Uterus (tissue), 4 donors: ENCODE data around the gene HLA-DOA. TPM values are rescaled to one million over a fixed set of nuclear protein-coding genes. Genes with fewer than 3 reads are reported as not detected.

Source experiments
- DNase-seq, 2 donors: peaks; one replicate each; pipeline ENCODE4 v3.0.0-alpha.2; 2019 to 2020
- H3K27ac ChIP-seq, 2 donors: fragments of 200-600 bp; sonication (generic); 1 replicate in 1 of 2; 2 replicates in 1 of 2; pipeline ENCODE4 v1.5.1; 2016 to 2018
- H3K27me3 ChIP-seq, 2 donors: fragments of 200-600 bp; sonication (generic); one replicate each; pipeline ENCODE4 v1.5.1; 2018 to 2019; ENCODE audit warnings: control low read depth in 1 of 2
- H3K36me3 ChIP-seq, 2 donors: fragments of 200-600 bp; sonication (generic); one replicate each; pipeline ENCODE4 v1.5.1; 2019; ENCODE audit warnings: control low read depth in 1 of 2
- H3K4me1 ChIP-seq, 2 donors: fragments of 200-600 bp; sonication (generic); one replicate each; pipeline ENCODE4 v1.5.1; 2018 to 2019; ENCODE audit warnings: control low read depth in 1 of 2
- H3K4me3 ChIP-seq, 2 donors: fragments of 200-600 bp; sonication (generic); 1 replicate in 1 of 2; 2 replicates in 1 of 2; pipeline ENCODE4 v1.5.1; 2018 to 2019; ENCODE audit warnings: mild to moderate bottlenecking in 1 of 2
- H3K9me3 ChIP-seq, 2 donors: fragments of 200-600 bp; sonication (generic); one replicate each; pipeline ENCODE4 v1.5.1; 2019; ENCODE audit warnings: control low read depth in 1 of 2
- POLR2A ChIP-seq, 2 donors: fragments of 450-650 bp; IDR thresholded peaks; one replicate each; pipeline ENCODE4 v1.6.1; 2016; ENCODE audit warnings: antibody characterized with exemption in 2 of 2, mild to moderate bottlenecking in 1 of 2, moderate library complexity in 1 of 2
- intact Hi-C: fragments of 100-400 bp; cut with DNase I; formaldehyde crosslinking; loops from one replicate; pipeline ENCODE4 v1.15.1; 2023; ENCODE audit warnings: low total_unique reads
- total RNA-seq, 4 donors: library from RNA; depleted of rRNA in 3 of 4; stranded (reverse); fragments of >200 nt in 3 of 4; gene quantifications; one replicate each; pipeline versions ENCODE4 v1.1.0 to v1.2.4, GENCODE V29; 2014 to 2023
- TF ChIP-seq, protein P1 (sequence below), 4 experiments: fragments of 200-600 bp in 2 of 4; fragments of 450-650 bp in 2 of 4; sonication (generic) in 2 of 4; IDR thresholded peaks; one replicate each; pipeline ENCODE4 v1.5.1; 2016 to 2019; ENCODE audit warnings: antibody characterized with exemption in 4 of 4, mild to moderate bottlenecking in 2 of 4, moderate library complexity in 1 of 4
- donor health status: DM: yes; HTN: yes; CAD: no.

HLA-DOA gene
- total RNA-seq, 4 donors from 2014 or later: 8.2 to 34.1 (median 18.4) TPM

DNA sequence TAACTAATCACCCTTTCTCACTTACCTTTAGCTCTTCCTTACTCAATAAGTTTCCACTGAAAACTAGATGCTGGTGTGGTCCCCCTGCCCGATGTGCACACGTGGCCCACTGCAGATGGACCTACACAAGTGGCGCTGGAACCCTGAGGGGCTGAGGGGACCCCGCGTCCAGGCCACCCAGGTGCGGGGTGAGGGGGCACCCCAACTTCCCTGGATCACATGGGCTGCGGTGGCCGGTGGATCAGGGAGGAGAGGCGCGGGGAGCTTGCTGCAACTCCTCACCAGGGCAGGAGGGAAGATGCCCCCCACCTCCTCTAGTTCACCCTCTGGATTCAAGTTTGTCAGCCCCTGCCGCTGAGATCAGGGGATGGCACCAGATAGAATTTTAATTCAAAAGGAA is 12.5 kb upstream of the HLA-DOA start:
- H3K27me3 ChIP-seq: no peaks in the 10 kb centered on the region
- no peaks in the 10 kb centered on the region for H3K4me1 ChIP-seq
- no peak overlapping the region for H3K4me3 ChIP-seq
- TF ChIP-seq, protein P1, sequence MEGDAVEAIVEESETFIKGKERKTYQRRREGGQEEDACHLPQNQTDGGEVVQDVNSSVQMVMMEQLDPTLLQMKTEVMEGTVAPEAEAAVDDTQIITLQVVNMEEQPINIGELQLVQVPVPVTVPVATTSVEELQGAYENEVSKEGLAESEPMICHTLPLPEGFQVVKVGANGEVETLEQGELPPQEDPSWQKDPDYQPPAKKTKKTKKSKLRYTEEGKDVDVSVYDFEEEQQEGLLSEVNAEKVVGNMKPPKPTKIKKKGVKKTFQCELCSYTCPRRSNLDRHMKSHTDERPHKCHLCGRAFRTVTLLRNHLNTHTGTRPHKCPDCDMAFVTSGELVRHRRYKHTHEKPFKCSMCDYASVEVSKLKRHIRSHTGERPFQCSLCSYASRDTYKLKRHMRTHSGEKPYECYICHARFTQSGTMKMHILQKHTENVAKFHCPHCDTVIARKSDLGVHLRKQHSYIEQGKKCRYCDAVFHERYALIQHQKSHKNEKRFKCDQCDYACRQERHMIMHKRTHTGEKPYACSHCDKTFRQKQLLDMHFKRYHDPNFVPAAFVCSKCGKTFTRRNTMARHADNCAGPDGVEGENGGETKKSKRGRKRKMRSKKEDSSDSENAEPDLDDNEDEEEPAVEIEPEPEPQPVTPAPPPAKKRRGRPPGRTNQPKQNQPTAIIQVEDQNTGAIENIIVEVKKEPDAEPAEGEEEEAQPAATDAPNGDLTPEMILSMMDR (IDR thresholded peaks at IDR 0.05): no peak
- TF ChIP-seq POLR2A (IDR thresholded peaks at IDR 0.05): no peak
- H3K36me3 ChIP-seq: no peaks in the 10 kb centered on the region
- intact Hi-C loops: no loop called here
- H3K9me3 ChIP-seq: no peaks in the 10 kb centered on the region
- no peak for DNase-seq
- H3K27ac ChIP-seq: no peak overlapping the region

- no peaks in the 10 kb centered on the region for H3K9me3 ChIP-seq
- no peaks in the 10 kb centered on the region for H3K4me1 ChIP-seq
- no peak for TF ChIP-seq POLR2A (IDR thresholded peaks at IDR 0.05)
- TF ChIP-seq, protein P1 (IDR thresholded peaks at IDR 0.05): no peak
- DNase-seq: no peak
- no peaks in the 10 kb centered on the region for H3K36me3 ChIP-seq
- no peaks in the 10 kb centered on the region for H3K27me3 ChIP-seq
- intact Hi-C loops: no loop called here
- H3K27ac ChIP-seq: peak overlapping the region; percentile 65 to 90
- H3K4me3 ChIP-seq: no peak overlapping the region
Measured at GRCh38 chr6:33019372-33019771, 10.0 kb upstream of the HLA-DOA start.

DNA sequence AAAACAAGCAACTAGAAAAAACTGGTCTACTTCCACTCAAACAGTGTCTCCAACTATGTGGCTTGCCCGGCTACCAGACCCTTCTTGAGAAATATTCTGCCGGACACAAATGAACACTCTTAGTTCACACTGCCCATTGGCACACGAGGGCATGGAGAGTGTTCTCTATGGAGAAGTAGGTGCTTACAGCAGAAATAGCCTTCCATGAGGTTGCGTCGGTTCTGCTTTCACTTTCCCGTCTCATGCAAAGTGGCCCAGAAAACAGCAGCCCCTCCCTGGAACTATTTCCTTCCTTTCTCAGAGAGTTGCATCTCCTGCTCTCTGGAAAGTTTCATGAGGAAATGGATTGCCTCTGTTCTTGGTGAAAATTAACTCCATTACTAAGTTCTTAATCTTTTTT is 9.5 kb upstream of the HLA-DOA start:
- Histone ChIP-seq H3K4me1 (no peaks in the 10 kb centered on the region), H3K4me3 (peak overlapping the region; percentile 0 to 22), H3K27me3 (no peaks in the 10 kb centered on the region), H3K36me3 (no peaks in the 10 kb centered on the region), H3K9me3 (no peaks in the 10 kb centered on the region), H3K27ac (peak overlapping the region; percentile 65 to 90)
- TF ChIP-seq, protein P1 (IDR thresholded peaks at IDR 0.05): no peak
- TF ChIP-seq POLR2A (IDR thresholded peaks at IDR 0.05): peak; percentile 20 to 78
- DNase-seq: peak in 1 of 2 donors; percentile 74
- intact Hi-C loops: no loop called here

- H3K27ac ChIP-seq: peak overlapping the region; percentile 65 to 90
- intact Hi-C loops: no loop called here
- no peak overlapping the region for H3K4me3 ChIP-seq
- no peak for DNase-seq
- H3K4me1 ChIP-seq: no peaks in the 10 kb centered on the region
- no peaks in the 10 kb centered on the region for H3K27me3 ChIP-seq
- H3K9me3 ChIP-seq: no peaks in the 10 kb centered on the region
- no peaks in the 10 kb centered on the region for H3K36me3 ChIP-seq
- TF ChIP-seq, protein P1 (IDR thresholded peaks at IDR 0.05): no peak
- TF ChIP-seq POLR2A (IDR thresholded peaks at IDR 0.05): no peak
Measured at GRCh38 chr6:33018418-33018817, 9.0 kb upstream of the HLA-DOA start.

DNA sequence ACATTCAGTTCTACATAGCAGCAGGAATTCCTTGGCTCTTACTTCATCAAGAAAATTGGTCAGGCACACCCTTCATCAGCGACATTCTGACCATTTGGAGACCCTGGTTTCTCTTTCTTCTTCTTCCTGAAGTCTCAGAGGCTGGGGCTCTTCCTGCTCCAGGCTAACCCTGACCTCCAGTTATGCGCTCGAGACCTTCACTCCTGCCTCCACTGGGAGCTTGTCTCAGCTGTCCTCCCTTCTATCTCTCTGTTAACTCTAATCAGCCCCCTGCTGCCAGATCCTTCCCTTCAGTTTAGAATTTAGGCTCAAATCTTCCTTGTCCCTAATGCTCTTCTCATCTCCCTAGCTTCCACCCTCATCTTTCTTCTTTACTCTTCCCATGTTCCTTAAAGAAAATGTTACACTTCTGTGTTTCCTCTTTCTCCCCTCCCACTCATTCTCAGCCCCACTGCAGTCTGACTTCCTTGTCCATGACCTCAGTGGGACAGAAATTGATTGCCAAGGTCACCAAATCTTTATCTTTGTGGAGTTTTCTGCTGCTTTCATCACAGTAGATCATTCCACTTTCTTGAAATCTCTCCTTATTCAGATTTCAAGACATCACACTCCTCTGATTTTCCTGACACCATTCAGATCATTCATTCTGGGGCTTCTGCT is 8.4 kb upstream of the HLA-DOA start:
- Histone ChIP-seq H3K27ac (peak overlapping the region; percentile 65 to 90), H3K4me3 (no peak overlapping the region), H3K36me3 (no peaks in the 10 kb centered on the region), H3K9me3 (no peaks in the 10 kb centered on the region), H3K27me3 (no peaks in the 10 kb centered on the region), H3K4me1 (no peaks in the 10 kb centered on the region)
- DNase-seq: no peak
- no peak for TF ChIP-seq POLR2A (IDR thresholded peaks at IDR 0.05)
- TF ChIP-seq, protein P1 (IDR thresholded peaks at IDR 0.05): no peak
- intact Hi-C loops: no loop called here
